Amygdala (tissue), 56 donors: ENCODE data around the gene OR6S1.
"Not testable (repeated sequence)": the region's sequence is repeated elsewhere in the genome, so short reads cannot be mapped to it uniquely, and the experiment has no call there.

Experiments
- DNase-seq, 56 donors: peaks; one replicate each; lab custom pipeline; 2025; lab: John Stamatoyannopoulos, UW

The OR6S1 gene

GRCh38 chr14:20671597-20672283 is 30.2 kb upstream of the OR6S1 start:
- no peak for DNase-seq

- DNase-seq, result no peak
Observed at GRCh38 chr14:20668969-20669368, 27.5 kb upstream of the OR6S1 start.

- no peak for DNase-seq
Observed at GRCh38 chr14:20667957-20668356, 26.5 kb upstream of the OR6S1 start.

- not testable (repeated sequence) for DNase-seq
Observed at GRCh38 chr14:20666400-20666961, 25.0 kb upstream of the OR6S1 start.

GRCh38 chr14:20662968-20663732 is 21.7 kb upstream of the OR6S1 start:
- peak in 31 of 56 donors; percentile 1 to 68 (median 27) for DNase-seq

- DNase-seq, result no peak
Observed at GRCh38 chr14:20661197-20661596, 19.7 kb upstream of the OR6S1 start.

GRCh38 chr14:20659813-20660395 is 18.4 kb upstream of the OR6S1 start:
- no peak for DNase-seq

- DNase-seq, result no peak
Observed at GRCh38 chr14:20659336-20659735, 17.8 kb upstream of the OR6S1 start.

GRCh38 chr14:20658246-20658645 is 16.8 kb upstream of the OR6S1 start:
- no peak for DNase-seq

GRCh38 chr14:20657216-20658211 is 16.0 kb upstream of the OR6S1 start:
- no peak for DNase-seq

GRCh38 chr14:20656274-20656673 is 14.8 kb upstream of the OR6S1 start:
- DNase-seq, result no peak

- DNase-seq, result no peak
Observed at GRCh38 chr14:20655851-20656250, 14.4 kb upstream of the OR6S1 start.

GRCh38 chr14:20652996-20653975 is 11.8 kb upstream of the OR6S1 start:
- DNase-seq, result peak in 4 of 56 donors; percentile 5 to 16 (median 10)

GRCh38 chr14:20645481-20645880 is 4.0 kb upstream of the OR6S1 start:
- DNase-seq, result no peak

GRCh38 chr14:20644520-20644919 is 3.0 kb upstream of the OR6S1 start:
- no peak for DNase-seq

GRCh38 chr14:20642755-20643154 is 1.3 kb upstream of the OR6S1 start:
- not testable (repeated sequence) for DNase-seq

- DNase-seq, result no peak
Observed at GRCh38 chr14:20642182-20642581, 691 bp upstream of the OR6S1 start.

- peak in 12 of 56 donors; percentile 4 to 41 (median 25) for DNase-seq
Observed at GRCh38 chr14:20632831-20633691, 8.4 kb downstream of the OR6S1 start.
